HCT116 (cell line): ENCODE data around the gene DNAAF8. TPM values are rescaled to one million over a fixed set of nuclear protein-coding genes. Genes with fewer than 3 reads are reported as not detected.

ENCODE experiments used
- ATAC-seq: fragments of 200-7000 bp; cut with Tn5 transposase; 2 replicates; pipeline ENCODE4 v1.9.1; 2020; ENCODE audit warnings: mild to moderate bottlenecking, moderate library complexity
- BruUV-seq: library from RNA; stranded (reverse); fragments of 400-500 nt; replicated peaks from 2 replicates; lab custom pipeline; 2021; lab: Mats Ljungman, UMichigan
- CTCF ChIA-PET: fragments of 300-600 bp; sonication (Branson Sonifier 250); formaldehyde crosslinking; loops from one replicate; lab custom pipeline; 2021; ENCODE audit warnings: antibody characterized with exemption; lab: Charles Lee
- POLR2A ChIA-PET: fragments of 300-600, 350-600 bp; sonication (Branson Sonifier 250); formaldehyde crosslinking; loops from one replicate; lab custom pipeline; 2021; ENCODE audit warnings: antibody characterized with exemption; lab: Charles Lee
- RAD21 ChIA-PET, 2 experiments: fragments of 300-600 bp; sonication (Branson Sonifier 250); formaldehyde crosslinking; loops; one replicate each; lab custom pipeline; 2023; ENCODE audit warnings: low total read pairs in 2 of 2; ENCODE audit not compliant: uncharacterized antibody in 2 of 2, unreplicated experiment in 2 of 2, low non-redundant PET in 1 of 2; lab: Charles Lee
- DNase-seq: peaks from one replicate; pipeline ENCODE4 v3.0.0-alpha.2; 2010; ENCODE audit warnings: low read depth, low spot score
- H2AFZ ChIP-seq: fragments of 200-600 bp; shearing (Covaris generic), sonication (generic); 2 replicates; pipeline ENCODE4 v1.6.1; 2017; ENCODE audit warnings: low read depth, mixed run types, mixed read lengths, antibody characterized with exemption, low read length; ENCODE audit not compliant: poor library complexity, severe bottlenecking
- H3K27ac ChIP-seq: 2 replicates; pipeline ENCODE4 v1.5.1; 2012; ENCODE audit warnings: low read depth, low read length
- H3K27me3 ChIP-seq: fragments of 200-600 bp; sonication (generic); 2 replicates; pipeline ENCODE4 v1.6.1; 2016; ENCODE audit warnings: mixed run types, low read length, mixed read lengths; ENCODE audit not compliant: insufficient read depth
- H3K36me3 ChIP-seq, 2 experiments: fragments of 200-500 bp in 1 of 2; fragments of 200-600 bp in 1 of 2; sonication (Bioruptor generic) in 1 of 2; sonication (generic) in 1 of 2; 2 replicates each; pipeline versions ENCODE4 v1.5.1 to v1.6.1; 2014 to 2016; ENCODE audit warnings: low read length in 2 of 2, inconsistent platforms in 1 of 2, mixed read lengths in 1 of 2, mixed run types in 1 of 2; ENCODE audit not compliant: insufficient read depth in 2 of 2, control insufficient read depth in 1 of 2
- H3K4me1 ChIP-seq, 2 experiments: fragments of 200-600 bp in 1 of 2; sonication (generic) in 1 of 2; 2 replicates each; pipeline versions ENCODE4 v1.5.1 to v1.6.1; 2012 to 2017; ENCODE audit warnings: low read length in 2 of 2, inconsistent platforms in 1 of 2, mild to moderate bottlenecking in 1 of 2, mixed read lengths in 1 of 2, mixed run types in 1 of 2, moderate library complexity in 1 of 2; ENCODE audit not compliant: insufficient read depth in 2 of 2, control insufficient read depth in 1 of 2
- H3K4me2 ChIP-seq: fragments of 200-600 bp; sonication (generic); 2 replicates; pipeline ENCODE4 v1.6.1; 2017; ENCODE audit warnings: mixed run types, low read length, mixed read lengths
- H3K4me3 ChIP-seq, 2 experiments: fragments of 200-600 bp in 1 of 2; sonication (generic) in 1 of 2; replicated peaks in 1 of 2; 2 replicates each; pipeline ENCODE4 v1.5.1; 2011 to 2016; ENCODE audit warnings: low read length in 2 of 2, control low read depth in 1 of 2, low read depth in 1 of 2, mild to moderate bottlenecking in 1 of 2, mixed read lengths in 1 of 2, mixed run types in 1 of 2
- H3K79me2 ChIP-seq: fragments of 200-600 bp; sonication (generic); 2 replicates; pipeline ENCODE4 v1.6.1; 2017; ENCODE audit warnings: mild to moderate bottlenecking, mixed run types, low read length, moderate library complexity, mixed read lengths; ENCODE audit not compliant: insufficient read depth
- H3K9ac ChIP-seq: fragments of 200-600 bp; sonication (generic); 2 replicates; pipeline ENCODE4 v1.6.1; 2016; ENCODE audit warnings: low read length, mixed read lengths
- H3K9me2 ChIP-seq: fragments of 200-600 bp; sonication (generic), shearing (Covaris generic); 2 replicates; pipeline ENCODE4 v1.6.1; 2017; ENCODE audit warnings: mixed run types, mild to moderate bottlenecking, moderate library complexity; ENCODE audit not compliant: insufficient read depth
- H3K9me3 ChIP-seq, 2 experiments: fragments of 200-500 bp in 1 of 2; fragments of 200-600 bp in 1 of 2; sonication (Bioruptor generic) in 1 of 2; sonication (generic) in 1 of 2; 2 replicates each; pipeline ENCODE4 v1.6.1; 2014 to 2017; ENCODE audit warnings: low read length in 2 of 2, mixed read lengths in 2 of 2, inconsistent platforms in 1 of 2, low read depth in 1 of 2, mild to moderate bottlenecking in 1 of 2, mixed run types in 1 of 2, moderate library complexity in 1 of 2; ENCODE audit not compliant: control insufficient read depth in 1 of 2, insufficient read depth in 1 of 2
- H4K20me1 ChIP-seq: fragments of 200-600 bp; sonication (generic), shearing (Covaris generic); 2 replicates; pipeline ENCODE4 v1.6.1; 2017; ENCODE audit warnings: mixed run types, mild to moderate bottlenecking, moderate library complexity; ENCODE audit not compliant: insufficient read depth
- CBX3 ChIP-seq: IDR thresholded peaks from 2 replicates; pipeline ENCODE4 v1.6.1; 2012; ENCODE audit warnings: low read depth
- CEBPB ChIP-seq: IDR thresholded peaks from 2 replicates; pipeline ENCODE4 v1.6.1; 2012; ENCODE audit warnings: low read depth
- CTCF ChIP-seq, 3 experiments: fragments of 200-600 bp in 1 of 3; sonication (generic) in 1 of 3; IDR thresholded peaks in 2 of 3; conservative IDR thresholded peaks in 1 of 3; 2 replicates each; pipeline ENCODE4 v1.5.1; 2012 to 2017; ENCODE audit warnings: low read depth in 2 of 3, low read length in 2 of 3, antibody characterized with exemption in 1 of 3, borderline replicate concordance in 1 of 3, control low read depth in 1 of 3, mild to moderate bottlenecking in 1 of 3, mixed read lengths in 1 of 3, mixed run types in 1 of 3, moderate library complexity in 1 of 3; ENCODE audit not compliant: insufficient read depth in 1 of 3
- ELF1 ChIP-seq: IDR thresholded peaks from 2 replicates; pipeline ENCODE4 v1.6.1; 2012; ENCODE audit warnings: low read depth, borderline replicate concordance
- EZH2 ChIP-seq: fragments of 200-600 bp; sonication (generic); IDR thresholded peaks from 2 replicates; pipeline ENCODE4 v1.6.1; 2017; ENCODE audit warnings: antibody characterized with exemption, mixed run types
- MAX ChIP-seq: IDR thresholded peaks from 2 replicates; pipeline ENCODE4 v1.6.1; 2012
- POLR2AphosphoS5 ChIP-seq: IDR thresholded peaks from 2 replicates; pipeline ENCODE4 v1.6.1; 2011; ENCODE audit warnings: mild to moderate bottlenecking, low read depth, low read length, moderate library complexity
- RAD21 ChIP-seq: IDR thresholded peaks from 2 replicates; pipeline ENCODE4 v1.6.1; 2012; ENCODE audit warnings: low read depth, mild to moderate bottlenecking
- REST ChIP-seq: IDR thresholded peaks from 2 replicates; pipeline ENCODE4 v1.6.1; 2012; ENCODE audit warnings: low read depth
- SIN3A ChIP-seq: IDR thresholded peaks from 2 replicates; pipeline ENCODE4 v1.6.1; 2012; ENCODE audit warnings: low read depth
- SP1 ChIP-seq: IDR thresholded peaks from 2 replicates; pipeline ENCODE4 v1.6.1; 2012; ENCODE audit warnings: low read depth
- SRF ChIP-seq: IDR thresholded peaks from 2 replicates; pipeline ENCODE4 v1.6.1; 2012; ENCODE audit warnings: low read depth
- TCF7L2 ChIP-seq: IDR thresholded peaks from 2 replicates; pipeline ENCODE4 v1.7.0; 2011; ENCODE audit warnings: borderline replicate concordance, inconsistent platforms; ENCODE audit not compliant: insufficient read depth, insufficient read length; ENCODE audit errors: extremely low read depth
- intact Hi-C: fragments of 100-400 bp; cut with micrococcal nuclease; formaldehyde crosslinking; loops from 2 replicates; pipeline ENCODE4 v1.10.0; 2022
- total RNA-seq: library from RNA; stranded (reverse); gene quantifications from one replicate; pipeline ENCODE4 v1.2.1, GENCODE V29; 2021; ENCODE audit not compliant: unreplicated experiment
- TF ChIP-seq, protein P1 (sequence below): IDR thresholded peaks from 2 replicates; pipeline ENCODE4 v1.6.1; 2012

Gene DNAAF8
- total RNA-seq, 1 experiment from 2014 or later: 1.0 TPM

DNA sequence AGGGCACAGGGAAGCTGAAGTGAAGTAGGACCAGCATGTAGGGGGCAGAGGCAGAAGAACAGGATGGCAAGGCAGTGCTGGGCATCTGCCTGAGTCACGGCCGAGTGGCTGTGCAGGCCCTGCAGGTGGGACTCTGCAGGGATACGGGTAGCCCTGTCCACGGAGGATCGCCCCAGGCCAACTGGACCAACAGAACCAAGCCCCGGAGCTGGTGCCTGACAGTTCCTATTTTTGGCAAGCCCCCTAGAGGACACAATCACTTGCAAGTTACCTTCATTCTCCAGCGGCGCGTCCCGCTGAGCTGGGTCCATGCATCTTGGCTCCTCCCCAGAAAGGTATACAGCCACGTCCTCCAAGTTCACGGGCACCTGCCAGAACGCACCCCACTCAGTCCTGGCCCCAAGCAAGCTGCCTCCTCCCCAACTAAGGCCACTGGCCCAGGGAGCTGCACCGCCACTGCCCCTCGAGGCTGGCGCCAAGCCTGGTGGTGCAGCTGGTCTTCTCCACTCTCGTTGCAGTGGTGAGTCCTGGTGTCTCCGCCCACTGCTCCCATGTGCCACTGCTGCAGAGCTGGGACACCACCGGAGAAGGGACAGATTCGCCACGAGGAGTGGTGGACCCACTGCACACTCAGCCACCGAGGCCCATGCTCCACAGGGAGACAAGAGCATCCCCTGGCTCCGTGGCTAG lies 26.0 kb downstream of the DNAAF8 start:
- TF ChIP-seq CEBPB (no peak), RAD21 (no peak), SRF (no peak), SIN3A (no peak), TCF7L2 (no peak), ELF1 (no peak)
- H2AFZ ChIP-seq: no peak overlapping the region
- POLR2A ChIA-PET: no interaction called here
- H3K36me3 ChIP-seq: peaks cover 15 to 41% of the 10 kb centered on the region in 2 experiments; a peak in 3 of 4 replicates
- no peak overlapping the region for H3K27ac ChIP-seq
- H3K9me2 ChIP-seq: no peaks in the 10 kb centered on the region
- DNase-seq (no peak), ATAC-seq (no peak; the same call in 1 of the 2 replicates)
- no peaks in the 10 kb centered on the region for H3K27me3 ChIP-seq
- H3K4me1 ChIP-seq: no peaks in the 10 kb centered on the region
- peaks cover 0 to 4% of the 10 kb centered on the region in 2 experiments; a peak in 1 of 4 replicates for H3K9me3 ChIP-seq
- peaks cover 9% of the 10 kb centered on the region; the same call in 1 of the 2 replicates for H3K79me2 ChIP-seq
- no peak overlapping the region for H3K4me3 ChIP-seq
- intact Hi-C loops: no loop called here
- no peaks in the 10 kb centered on the region for H4K20me1 ChIP-seq
- BruUV-seq: no TSS peak
- CTCF ChIA-PET: no interaction called here
- no peak overlapping the region for H3K4me2 ChIP-seq
- RAD21 ChIA-PET: no interaction called here
- H3K9ac ChIP-seq: no peak overlapping the region

DNA sequence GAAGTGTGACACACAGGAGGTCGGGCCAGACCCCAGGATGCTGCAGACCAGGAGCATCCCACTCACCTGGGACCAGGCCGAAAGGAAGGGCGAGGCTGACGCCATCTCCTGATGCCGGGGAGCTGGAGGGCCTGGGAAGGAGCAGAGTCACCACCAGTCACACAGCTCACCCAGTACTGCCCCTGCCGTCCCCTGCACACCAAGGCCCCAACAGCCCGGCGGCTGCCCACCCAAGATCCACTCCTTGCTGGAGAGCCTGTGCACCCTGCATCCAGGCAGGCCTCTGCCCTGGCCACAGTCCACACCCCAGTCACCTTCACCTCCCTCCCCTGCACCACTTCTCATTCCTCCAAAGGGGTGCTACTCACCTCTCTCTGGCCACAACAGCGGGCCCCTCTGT lies 27.9 kb downstream of the DNAAF8 start:
- no peak for DNase-seq
- Histone ChIP-seq H3K27ac (no peak overlapping the region), H3K4me2 (no peak overlapping the region), H3K4me3 (no peak overlapping the region), H2AFZ (no peak overlapping the region), H3K79me2 (peaks cover 21% of the 10 kb centered on the region; the same call in 1 of the 2 replicates), H3K36me3 (peaks cover 15 to 35% of the 10 kb centered on the region in 2 experiments; a peak in 3 of 4 replicates), H3K9me2 (no peaks in the 10 kb centered on the region), H3K9ac (no peak overlapping the region), H3K27me3 (no peaks in the 10 kb centered on the region), H4K20me1 (no peaks in the 10 kb centered on the region), H3K4me1 (peaks cover 5 to 7% of the 10 kb centered on the region in 2 experiments), H3K9me3 (no peaks in the 10 kb centered on the region)
- intact Hi-C loops: no loop called here
- ChIA-PET RAD21 (no interaction called here), POLR2A (no interaction called here), CTCF (no interaction called here)
- no TSS peak for BruUV-seq
- no peak for ATAC-seq
- TF ChIP-seq TCF7L2 (no peak), CTCF (IDR thresholded peaks at IDR 0.05 in 2 of 3, conservative IDR thresholded peaks at IDR 0.05 in 1 of 3; ENCODE audit: borderline replicate concordance in 1 of 3, insufficient read depth in 1 of 3, low read depth in 2 of 3, low read length in 2 of 3) (no peak), EZH2 (no peak), SP1 (no peak), REST (no peak), CEBPB (no peak), MAX (no peak), SRF (no peak), CBX3 (no peak), POLR2AphosphoS5 (no peak), ELF1 (no peak)
- TF ChIP-seq, protein P1, sequence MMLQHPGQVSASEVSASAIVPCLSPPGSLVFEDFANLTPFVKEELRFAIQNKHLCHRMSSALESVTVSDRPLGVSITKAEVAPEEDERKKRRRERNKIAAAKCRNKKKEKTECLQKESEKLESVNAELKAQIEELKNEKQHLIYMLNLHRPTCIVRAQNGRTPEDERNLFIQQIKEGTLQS: no peak
